ENCODE results near the gene CYB5R2. TPM values are rescaled to one million over a fixed set of nuclear protein-coding genes. Genes with fewer than 3 reads are reported as not detected.
A peak's percentile ranks its signal among the peaks of the same experiment; 100 is the strongest.

CYB5R2 gene
- total RNA-seq, 1 experiment from 2014 or later = 5.7 TPM

DNA sequence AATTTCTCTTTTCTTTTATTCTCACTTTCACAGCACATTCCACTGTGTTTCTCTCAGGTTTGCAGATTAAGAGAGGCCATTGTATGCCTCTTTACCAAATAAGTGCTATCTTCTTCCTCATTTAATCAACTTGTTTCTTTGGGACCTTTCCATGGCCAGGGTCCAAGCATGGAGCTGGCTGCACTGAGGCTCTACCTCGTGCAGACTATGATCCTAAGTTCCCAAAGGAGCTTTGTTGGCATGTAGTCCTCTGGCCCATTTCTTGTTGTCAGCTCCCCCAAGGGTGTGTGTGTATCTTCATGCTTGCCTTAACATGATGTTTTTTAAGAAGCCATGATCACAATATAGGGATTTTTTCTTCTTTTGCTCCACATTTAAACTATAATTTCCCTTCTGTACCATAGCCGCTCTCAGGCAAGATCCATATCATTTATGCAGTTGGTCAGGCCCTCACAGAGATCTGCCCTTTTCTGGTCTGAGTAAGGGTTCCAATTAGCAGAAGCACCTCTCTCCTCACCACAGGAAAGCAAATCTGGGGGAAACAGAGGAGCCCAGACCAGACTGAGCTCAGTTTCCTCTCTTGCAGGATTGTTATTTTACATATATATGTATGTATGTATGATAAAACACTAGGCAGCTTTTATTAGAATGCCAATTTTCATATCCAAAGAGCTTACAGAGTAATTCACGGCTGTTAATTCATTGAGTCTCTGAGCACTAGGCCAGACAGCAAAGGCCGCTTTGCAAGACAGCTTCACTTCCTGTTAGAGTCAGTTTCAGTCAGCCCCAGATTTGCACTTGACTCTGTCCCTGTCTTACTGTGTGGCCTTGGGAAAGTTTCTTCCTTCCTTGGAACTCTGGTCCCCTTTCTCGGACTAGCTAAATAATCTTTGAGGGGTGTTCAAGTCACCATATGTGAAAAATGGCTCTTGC lies 34.3 kb downstream of the CYB5R2 start:
- no peak for DNase-seq (ENCODE audit: low read depth)

DNA sequence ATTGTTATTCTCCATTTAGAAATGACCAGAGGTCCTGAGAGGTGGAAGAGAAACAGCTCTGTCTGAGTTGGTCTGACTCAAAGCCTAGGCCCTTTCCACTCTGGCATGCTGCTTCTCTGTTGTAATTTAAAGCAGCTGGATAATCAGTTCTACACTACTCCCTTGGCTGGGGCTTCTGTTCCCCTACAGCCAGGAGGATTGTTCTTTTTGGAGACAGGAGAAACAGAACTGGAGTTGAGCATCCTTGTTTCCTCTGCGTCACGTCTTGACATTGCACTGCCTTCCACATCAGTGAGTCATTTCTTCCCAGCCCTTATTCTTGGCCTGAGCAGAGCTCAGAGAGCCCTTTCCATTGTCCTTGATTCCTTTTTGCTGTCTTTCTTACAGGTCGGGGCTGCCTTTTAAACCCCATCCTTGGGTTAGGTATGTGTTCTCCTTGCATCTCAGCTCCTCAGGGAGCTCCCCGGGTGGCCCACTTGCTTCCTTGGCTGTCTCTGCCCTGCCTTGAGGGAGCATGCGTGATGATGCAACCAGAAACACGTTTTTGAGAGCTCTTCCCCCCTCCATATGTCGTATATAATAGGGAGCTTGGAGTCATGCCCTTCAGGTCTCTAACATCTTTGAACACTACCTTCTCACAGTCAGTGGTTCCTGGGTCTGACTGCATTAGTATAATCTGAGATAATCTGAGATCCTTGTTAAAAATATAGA lies 35.7 kb downstream of the CYB5R2 start:
- DNase-seq (ENCODE audit: low read depth) = peak; percentile 69

DNA sequence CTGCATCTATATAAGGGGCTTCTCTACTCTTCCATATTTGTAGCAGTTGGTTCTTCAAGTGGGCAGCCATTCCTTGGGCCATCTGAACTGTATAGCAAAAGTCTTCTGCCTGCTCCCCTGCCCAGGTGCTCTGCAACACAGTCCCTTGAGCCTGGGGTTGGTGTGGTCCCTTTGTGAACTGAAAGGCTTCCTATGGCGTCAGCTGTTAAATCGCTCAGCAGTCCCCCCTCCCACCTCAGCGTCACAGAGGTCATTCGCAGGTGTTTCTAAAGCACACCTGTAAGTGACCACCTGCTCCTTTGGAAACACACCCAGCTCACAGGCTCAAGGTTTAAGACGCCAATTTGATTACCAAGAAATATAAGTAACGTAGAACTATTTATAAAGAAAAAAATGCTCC lies 37.0 kb downstream of the CYB5R2 start:
- DNase-seq (ENCODE audit: low read depth) = no peak

DNA sequence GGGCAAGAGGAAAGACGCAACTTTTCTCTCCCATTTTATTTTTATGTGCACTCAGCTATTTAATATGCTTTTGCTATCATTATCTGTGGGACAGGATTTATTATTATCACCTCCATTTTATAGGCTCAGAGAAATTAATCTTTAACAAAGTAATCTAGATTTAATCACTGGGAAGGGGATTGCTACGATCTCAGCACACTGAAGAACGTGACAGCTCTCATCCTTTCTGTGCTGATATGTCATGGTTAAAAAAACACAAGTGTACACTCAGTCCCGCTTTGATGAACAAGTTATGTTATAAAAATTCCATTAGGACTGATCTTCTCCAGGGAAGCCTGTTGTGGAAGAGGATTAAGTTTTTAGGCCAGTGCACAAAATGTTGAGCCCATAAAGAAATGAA lies 37.6 kb downstream of the CYB5R2 start:
- no peak for DNase-seq (ENCODE audit: low read depth)

DNA sequence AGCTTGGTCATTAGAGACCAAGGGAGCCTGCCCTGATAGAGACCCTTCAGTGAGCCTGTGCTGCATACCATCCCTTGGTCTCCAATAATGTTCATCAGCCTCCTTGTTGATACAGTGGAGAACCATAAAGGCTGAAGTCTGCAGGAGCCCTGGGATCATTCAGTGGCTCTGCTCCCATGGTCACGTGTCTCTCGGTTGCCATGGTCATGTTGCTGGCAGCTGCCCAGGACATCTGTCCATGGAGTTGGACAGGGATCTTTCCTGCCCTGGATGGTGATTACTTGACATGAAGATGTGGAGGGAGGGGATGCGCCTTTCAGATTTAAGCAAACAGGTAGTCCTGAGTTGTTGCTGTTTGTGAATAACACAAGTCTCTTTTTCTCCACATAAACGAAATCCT lies 38.2 kb downstream of the CYB5R2 start:
- no peak for DNase-seq (ENCODE audit: low read depth)

DNA sequence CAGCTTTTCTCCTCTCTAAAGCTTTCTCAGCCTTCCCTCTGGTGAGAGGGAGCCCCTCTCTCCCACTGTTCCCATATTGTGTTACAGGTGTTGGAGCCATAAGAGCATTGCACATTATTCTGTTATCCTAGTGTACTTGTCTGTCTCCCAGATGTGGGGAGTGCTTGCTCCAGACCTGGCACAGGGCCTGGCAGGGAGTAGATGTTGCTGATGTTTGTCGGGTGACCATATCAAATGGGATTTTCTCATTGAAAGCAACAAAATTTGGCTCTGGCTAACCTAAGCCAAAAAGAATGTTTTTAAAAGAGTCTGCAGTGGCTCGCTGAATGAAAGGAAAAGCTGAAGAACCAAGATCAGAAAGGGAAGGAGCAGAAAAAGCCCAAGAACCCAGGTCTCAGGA lies 41.1 kb downstream of the CYB5R2 start:
- no peak for DNase-seq (ENCODE audit: low read depth)

DNA sequence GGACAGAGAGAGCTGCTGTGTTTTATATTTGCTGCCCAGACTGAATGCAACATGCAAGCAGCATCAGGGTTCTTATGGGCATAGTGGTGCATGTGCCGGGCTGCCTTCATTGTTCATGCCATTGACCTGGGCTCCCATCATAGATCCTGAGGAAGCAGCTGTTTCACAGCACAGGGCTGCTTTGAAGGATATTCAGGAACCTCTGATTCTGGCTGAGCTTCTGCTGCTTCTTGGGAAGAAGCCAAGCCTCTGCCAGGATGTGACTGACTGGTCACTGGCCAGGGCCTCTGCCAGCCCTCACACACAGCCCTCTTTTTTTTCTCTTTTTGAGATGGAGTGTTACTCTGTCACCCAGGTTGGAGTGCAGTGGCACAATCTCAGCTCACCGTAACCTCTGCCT lies 43.3 kb downstream of the CYB5R2 start:
- DNase-seq (ENCODE audit: low read depth) = peak; percentile 51

DNA sequence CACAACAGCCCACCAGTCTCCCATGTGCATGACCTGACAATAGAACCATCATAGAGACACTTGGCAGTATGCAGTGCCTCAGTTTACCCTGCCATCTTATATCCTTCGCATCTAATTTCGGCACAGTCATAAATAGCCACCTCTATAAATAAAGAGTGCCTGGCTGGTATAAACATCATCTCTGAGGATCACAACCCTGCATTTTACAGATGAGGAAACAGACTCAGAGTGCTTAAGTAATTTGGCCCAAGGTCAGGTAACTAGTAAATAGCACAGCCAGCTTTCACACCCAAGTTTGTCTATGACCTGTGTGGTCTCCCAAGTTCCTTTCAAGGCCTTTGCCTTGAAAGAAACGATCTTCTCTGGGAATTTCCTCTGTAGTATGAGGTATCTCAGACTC lies 44.6 kb downstream of the CYB5R2 start:
- DNase-seq (ENCODE audit: low read depth) = no peak

DNA sequence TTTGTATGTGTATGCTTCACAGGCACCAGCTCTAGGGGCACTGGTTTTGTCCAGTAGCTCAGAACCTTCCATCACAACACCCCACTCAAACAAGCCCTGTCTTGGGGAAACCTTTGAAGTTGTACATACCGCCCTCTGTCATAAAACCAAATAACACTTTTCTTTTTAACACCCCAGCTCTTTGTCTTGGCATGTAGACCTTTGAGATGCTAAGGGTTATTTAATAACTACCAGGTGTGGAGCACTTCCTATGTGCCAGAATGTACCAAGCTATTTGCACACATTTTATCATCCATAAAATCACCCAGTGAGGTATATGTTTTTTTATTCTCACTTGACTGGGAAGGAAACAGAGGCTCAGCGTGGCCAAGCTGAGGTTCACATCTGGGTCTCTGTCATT lies 50.6 kb downstream of the CYB5R2 start:
- DNase-seq (ENCODE audit: low read depth) = no peak

DNA sequence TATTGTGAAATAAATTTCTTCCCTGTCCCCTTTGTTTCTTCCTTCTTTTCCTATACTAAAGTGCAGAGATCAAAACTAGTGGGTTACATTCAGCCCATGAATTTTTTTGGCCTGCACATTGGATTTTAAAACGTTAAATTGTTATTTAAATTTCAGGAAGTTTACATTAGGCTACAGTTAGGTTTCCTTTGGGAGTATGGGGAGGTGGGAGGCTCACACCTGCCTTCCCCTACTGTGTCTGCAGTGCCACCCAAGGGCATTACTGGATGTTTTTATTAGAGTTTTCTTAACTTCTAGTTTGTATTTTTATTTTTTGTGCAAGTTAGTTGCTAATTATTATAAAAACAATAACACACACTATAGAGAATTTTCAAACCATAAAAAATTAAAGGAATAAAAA lies 51.7 kb downstream of the CYB5R2 start:
- no peak for DNase-seq (ENCODE audit: low read depth)

DNA sequence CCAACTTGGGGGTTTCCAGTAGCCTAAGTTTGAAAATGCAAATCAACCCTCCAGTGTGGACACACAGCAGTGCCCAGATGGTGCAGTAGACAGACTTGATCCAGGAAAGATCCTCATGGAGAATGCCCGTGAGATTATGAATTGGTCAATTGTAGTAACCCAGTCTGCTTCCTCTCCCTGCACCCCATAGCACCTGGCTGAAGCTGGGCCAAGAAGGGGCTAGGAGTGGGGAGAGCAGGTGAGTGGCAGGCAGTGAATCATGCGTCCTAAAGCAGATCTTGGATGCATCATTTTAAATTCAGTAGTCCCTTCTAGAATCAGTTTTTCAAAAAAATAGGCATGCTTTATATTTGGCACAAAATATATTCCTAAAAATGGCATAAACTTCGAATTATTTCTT lies 52.2 kb downstream of the CYB5R2 start:
- no peak for DNase-seq (ENCODE audit: low read depth)

DNA sequence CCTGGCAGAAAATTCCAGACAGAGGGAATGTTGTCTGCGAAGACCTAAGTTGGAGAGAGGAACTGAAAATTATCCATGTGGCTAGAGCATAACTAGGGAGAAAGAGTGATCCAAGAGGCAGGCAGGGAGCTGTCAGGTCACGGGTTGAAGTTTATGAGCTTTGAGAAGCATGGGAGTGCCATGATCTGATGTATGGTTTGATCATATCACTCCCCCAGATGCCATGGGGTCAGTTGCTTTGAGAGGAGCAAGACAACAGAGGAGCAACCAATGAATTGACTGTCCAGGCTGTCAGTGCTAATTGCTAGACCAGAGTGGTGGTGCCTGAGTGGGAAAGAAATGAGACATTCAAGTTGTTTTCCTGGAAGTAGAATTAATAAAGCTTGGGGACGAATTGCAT lies 54.0 kb downstream of the CYB5R2 start:
- no peak for DNase-seq (ENCODE audit: low read depth)

DNA sequence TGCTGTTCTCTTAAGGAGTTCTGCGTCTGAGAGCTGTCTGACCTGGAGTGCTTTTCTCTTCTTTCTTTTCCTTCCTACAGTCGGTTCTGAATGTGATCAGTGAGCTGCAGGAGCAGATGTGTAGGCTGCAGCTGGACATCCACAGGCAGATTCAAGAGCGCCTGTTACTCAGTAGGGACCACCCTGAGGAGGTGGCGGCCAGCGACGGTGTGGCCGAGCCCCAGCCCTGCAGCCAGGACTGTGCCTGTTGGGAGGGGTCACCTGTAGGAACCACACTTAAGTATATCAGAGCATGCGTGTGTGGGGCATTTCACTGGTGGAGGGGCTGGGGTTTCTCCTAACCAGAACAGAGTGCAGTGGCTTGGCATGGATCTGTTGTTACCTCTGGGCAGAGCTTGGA lies 56.3 kb downstream of the CYB5R2 start:
- no peak for DNase-seq (ENCODE audit: low read depth)

Other genes starting within 250 kb of the CYB5R2 start
- 0.20 TPM in 1 of 2 replicates, not detected in the other for gene OLFML1, start 188.0 kb downstream of the CYB5R2 start, total RNA-seq (2014; rRNA removed; shearing (Covaris generic))
- 1.2 and 2.6 TPM in 2 replicates for gene PPFIBP2, start 159.5 kb downstream of the CYB5R2 start, total RNA-seq (2014; rRNA removed; shearing (Covaris generic))
- gene OVCH2, start 33.0 kb upstream of the CYB5R2 start, total RNA-seq (2014; rRNA removed; shearing (Covaris generic)) = not detected in 2 replicates
- gene OR5P2, start 123.4 kb upstream of the CYB5R2 start, total RNA-seq (2014; rRNA removed; shearing (Covaris generic)) = not detected in 2 replicates
- not detected in 2 replicates for gene OR5P3, start 157.3 kb upstream of the CYB5R2 start, total RNA-seq (2014; rRNA removed; shearing (Covaris generic))

Data from HT1080 (cell line).